Measurements from ENCODE around the gene FGA.

DNA sequence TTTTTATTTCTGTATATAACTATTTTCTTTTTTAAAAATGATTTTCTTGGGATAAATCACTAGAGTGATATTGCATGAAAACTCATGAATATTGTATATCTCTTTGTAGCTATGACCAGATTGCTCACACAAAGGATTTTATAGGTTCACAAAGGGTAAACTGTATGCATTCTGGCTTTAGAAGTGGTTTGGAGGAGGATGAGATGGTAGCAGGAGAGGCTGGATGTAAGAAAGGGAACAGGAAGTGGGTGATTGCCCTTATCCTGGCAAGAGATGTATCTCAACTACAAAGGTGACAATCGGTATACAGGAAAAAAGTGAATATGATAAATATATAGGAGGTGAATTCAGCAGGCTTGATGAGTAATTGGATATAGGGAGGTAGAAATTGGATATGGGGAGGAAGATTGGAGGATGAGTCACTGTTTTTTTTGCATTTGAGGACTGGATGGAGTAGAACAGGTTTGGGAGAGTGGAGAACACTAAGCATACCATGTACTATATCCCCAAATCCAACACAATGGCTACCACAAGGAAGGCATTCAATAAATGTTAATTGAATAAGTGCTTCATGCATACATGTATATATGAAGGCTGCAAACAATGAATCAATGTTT, 12.0 kb upstream of the FGA start:
- TF ChIP-seq, protein P1, sequence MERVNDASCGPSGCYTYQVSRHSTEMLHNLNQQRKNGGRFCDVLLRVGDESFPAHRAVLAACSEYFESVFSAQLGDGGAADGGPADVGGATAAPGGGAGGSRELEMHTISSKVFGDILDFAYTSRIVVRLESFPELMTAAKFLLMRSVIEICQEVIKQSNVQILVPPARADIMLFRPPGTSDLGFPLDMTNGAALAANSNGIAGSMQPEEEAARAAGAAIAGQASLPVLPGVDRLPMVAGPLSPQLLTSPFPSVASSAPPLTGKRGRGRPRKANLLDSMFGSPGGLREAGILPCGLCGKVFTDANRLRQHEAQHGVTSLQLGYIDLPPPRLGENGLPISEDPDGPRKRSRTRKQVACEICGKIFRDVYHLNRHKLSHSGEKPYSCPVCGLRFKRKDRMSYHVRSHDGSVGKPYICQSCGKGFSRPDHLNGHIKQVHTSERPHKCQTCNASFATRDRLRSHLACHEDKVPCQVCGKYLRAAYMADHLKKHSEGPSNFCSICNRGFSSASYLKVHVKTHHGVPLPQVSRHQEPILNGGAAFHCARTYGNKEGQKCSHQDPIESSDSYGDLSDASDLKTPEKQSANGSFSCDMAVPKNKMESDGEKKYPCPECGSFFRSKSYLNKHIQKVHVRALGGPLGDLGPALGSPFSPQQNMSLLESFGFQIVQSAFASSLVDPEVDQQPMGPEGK (CRISPR knock-in tag; IDR thresholded peaks at IDR 0.05; ENCODE audit: borderline replicate concordance): no peak
- no peak for TF ChIP-seq TCF4 (CRISPR knock-in tag; IDR thresholded peaks at IDR 0.05; ENCODE audit: borderline replicate concordance)
- TF ChIP-seq, protein P2, sequence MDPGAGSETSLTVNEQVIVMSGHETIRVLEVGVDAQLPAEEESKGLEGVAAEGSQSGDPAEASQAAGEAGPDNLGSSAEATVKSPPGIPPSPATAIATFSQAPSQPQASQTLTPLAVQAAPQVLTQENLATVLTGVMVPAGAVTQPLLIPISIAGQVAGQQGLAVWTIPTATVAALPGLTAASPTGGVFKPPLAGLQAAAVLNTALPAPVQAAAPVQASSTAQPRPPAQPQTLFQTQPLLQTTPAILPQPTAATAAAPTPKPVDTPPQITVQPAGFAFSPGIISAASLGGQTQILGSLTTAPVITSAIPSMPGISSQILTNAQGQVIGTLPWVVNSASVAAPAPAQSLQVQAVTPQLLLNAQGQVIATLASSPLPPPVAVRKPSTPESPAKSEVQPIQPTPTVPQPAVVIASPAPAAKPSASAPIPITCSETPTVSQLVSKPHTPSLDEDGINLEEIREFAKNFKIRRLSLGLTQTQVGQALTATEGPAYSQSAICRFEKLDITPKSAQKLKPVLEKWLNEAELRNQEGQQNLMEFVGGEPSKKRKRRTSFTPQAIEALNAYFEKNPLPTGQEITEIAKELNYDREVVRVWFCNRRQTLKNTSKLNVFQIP (CRISPR knock-in tag; IDR thresholded peaks at IDR 0.05; ENCODE audit: borderline replicate concordance, low read depth): no peak
- TF ChIP-seq, protein P3, sequence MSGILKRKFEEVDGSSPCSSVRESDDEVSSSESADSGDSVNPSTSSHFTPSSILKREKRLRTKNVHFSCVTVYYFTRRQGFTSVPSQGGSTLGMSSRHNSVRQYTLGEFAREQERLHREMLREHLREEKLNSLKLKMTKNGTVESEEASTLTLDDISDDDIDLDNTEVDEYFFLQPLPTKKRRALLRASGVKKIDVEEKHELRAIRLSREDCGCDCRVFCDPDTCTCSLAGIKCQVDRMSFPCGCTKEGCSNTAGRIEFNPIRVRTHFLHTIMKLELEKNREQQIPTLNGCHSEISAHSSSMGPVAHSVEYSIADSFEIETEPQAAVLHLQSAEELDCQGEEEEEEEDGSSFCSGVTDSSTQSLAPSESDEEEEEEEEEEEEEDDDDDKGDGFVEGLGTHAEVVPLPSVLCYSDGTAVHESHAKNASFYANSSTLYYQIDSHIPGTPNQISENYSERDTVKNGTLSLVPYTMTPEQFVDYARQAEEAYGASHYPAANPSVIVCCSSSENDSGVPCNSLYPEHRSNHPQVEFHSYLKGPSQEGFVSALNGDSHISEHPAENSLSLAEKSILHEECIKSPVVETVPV (CRISPR knock-in tag; IDR thresholded peaks at IDR 0.05): no peak
- no peak for TF ChIP-seq RARB (CRISPR knock-in tag; IDR thresholded peaks at IDR 0.05)
- no peak for TF ChIP-seq GLIS3 (CRISPR knock-in tag; IDR thresholded peaks at IDR 0.05)
- no peak for TF ChIP-seq ISL1 (CRISPR knock-in tag; IDR thresholded peaks at IDR 0.05)
- TF ChIP-seq ZNF70 (CRISPR knock-in tag; IDR thresholded peaks at IDR 0.05): no peak
- TF ChIP-seq, protein P4, sequence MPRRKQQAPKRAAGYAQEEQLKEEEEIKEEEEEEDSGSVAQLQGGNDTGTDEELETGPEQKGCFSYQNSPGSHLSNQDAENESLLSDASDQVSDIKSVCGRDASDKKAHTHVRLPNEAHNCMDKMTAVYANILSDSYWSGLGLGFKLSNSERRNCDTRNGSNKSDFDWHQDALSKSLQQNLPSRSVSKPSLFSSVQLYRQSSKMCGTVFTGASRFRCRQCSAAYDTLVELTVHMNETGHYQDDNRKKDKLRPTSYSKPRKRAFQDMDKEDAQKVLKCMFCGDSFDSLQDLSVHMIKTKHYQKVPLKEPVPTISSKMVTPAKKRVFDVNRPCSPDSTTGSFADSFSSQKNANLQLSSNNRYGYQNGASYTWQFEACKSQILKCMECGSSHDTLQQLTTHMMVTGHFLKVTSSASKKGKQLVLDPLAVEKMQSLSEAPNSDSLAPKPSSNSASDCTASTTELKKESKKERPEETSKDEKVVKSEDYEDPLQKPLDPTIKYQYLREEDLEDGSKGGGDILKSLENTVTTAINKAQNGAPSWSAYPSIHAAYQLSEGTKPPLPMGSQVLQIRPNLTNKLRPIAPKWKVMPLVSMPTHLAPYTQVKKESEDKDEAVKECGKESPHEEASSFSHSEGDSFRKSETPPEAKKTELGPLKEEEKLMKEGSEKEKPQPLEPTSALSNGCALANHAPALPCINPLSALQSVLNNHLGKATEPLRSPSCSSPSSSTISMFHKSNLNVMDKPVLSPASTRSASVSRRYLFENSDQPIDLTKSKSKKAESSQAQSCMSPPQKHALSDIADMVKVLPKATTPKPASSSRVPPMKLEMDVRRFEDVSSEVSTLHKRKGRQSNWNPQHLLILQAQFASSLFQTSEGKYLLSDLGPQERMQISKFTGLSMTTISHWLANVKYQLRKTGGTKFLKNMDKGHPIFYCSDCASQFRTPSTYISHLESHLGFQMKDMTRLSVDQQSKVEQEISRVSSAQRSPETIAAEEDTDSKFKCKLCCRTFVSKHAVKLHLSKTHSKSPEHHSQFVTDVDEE (CRISPR knock-in tag; IDR thresholded peaks at IDR 0.05): no peak
- TF ChIP-seq, protein P5, sequence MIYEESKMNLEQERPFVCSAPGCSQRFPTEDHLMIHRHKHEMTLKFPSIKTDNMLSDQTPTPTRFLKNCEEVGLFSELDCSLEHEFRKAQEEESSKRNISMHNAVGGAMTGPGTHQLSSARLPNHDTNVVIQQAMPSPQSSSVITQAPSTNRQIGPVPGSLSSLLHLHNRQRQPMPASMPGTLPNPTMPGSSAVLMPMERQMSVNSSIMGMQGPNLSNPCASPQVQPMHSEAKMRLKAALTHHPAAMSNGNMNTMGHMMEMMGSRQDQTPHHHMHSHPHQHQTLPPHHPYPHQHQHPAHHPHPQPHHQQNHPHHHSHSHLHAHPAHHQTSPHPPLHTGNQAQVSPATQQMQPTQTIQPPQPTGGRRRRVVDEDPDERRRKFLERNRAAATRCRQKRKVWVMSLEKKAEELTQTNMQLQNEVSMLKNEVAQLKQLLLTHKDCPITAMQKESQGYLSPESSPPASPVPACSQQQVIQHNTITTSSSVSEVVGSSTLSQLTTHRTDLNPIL (CRISPR knock-in tag; IDR thresholded peaks at IDR 0.05; ENCODE audit: low read depth): no peak
- no peak for TF ChIP-seq TOX (CRISPR knock-in tag; IDR thresholded peaks at IDR 0.05; ENCODE audit: borderline replicate concordance)
- no peak for TF ChIP-seq ARNTL (CRISPR knock-in tag; IDR thresholded peaks at IDR 0.05; ENCODE audit: borderline replicate concordance, low read depth)
- no peak for TF ChIP-seq ESRRG (CRISPR knock-in tag; IDR thresholded peaks at IDR 0.05)
- TF ChIP-seq ZNF8 (CRISPR knock-in tag; IDR thresholded peaks at IDR 0.05): no peak

All from SK-N-SH treated with all-trans-retinoic acid at 6 μM for 48 hours (cell line).